HEK293T (cell line): ENCODE data around the gene CIB4.
"Not testable (repeated sequence)": the region's sequence is repeated elsewhere in the genome, so short reads cannot be mapped to it uniquely, and the experiment has no call there.

Experiments used
- CTCF ChIA-PET: fragments of 350-600 bp; formaldehyde crosslinking; extraction: SDS; loops from one replicate; lab custom pipeline; 2021; ENCODE audit warnings: antibody characterized with exemption, inconsistent platforms; lab: Yijun Ruan, JAX
- POLR2A ChIA-PET: fragments of 350-600 bp; formaldehyde crosslinking; extraction: SDS; loops from one replicate; lab custom pipeline; 2020; ENCODE audit warnings: antibody characterized with exemption, inconsistent platforms; lab: Yijun Ruan, JAX
- DNase-seq: peaks from one replicate; pipeline ENCODE4 v3.0.0; 2012; ENCODE audit warnings: mixed read lengths; ENCODE audit errors: extremely low spot score
- ARNT ChIP-seq: fragments of 450-650 bp; IDR thresholded peaks from 2 replicates; pipeline ENCODE4 v1.6.1; 2017; ENCODE audit warnings: mild to moderate bottlenecking
- BHLHE40 ChIP-seq: fragments of 450-650 bp; IDR thresholded peaks from 2 replicates; pipeline ENCODE4 v1.6.1; 2016; ENCODE audit warnings: mild to moderate bottlenecking, moderate library complexity, borderline replicate concordance
- CTBP1 ChIP-seq: fragments of 450-650 bp; IDR thresholded peaks from 2 replicates; pipeline ENCODE4 v1.6.1; 2016; ENCODE audit warnings: borderline replicate concordance
- ELF4 ChIP-seq: fragments of 450-650 bp; IDR thresholded peaks from 2 replicates; pipeline ENCODE4 v1.6.1; 2017; ENCODE audit warnings: antibody characterized with exemption
- FOXA1 ChIP-seq: fragments of 450-650 bp; IDR thresholded peaks from 2 replicates; pipeline ENCODE4 v1.6.1; 2016; ENCODE audit warnings: mild to moderate bottlenecking
- FOXK2 ChIP-seq: fragments of 450-650 bp; IDR thresholded peaks from 2 replicates; pipeline ENCODE4 v1.6.1; 2016; ENCODE audit warnings: mild to moderate bottlenecking
- FOXM1 ChIP-seq: fragments of 450-650 bp; IDR thresholded peaks from 2 replicates; pipeline ENCODE4 v1.6.1; 2017; ENCODE audit warnings: mild to moderate bottlenecking, borderline replicate concordance
- HDGF ChIP-seq: fragments of 450-650 bp; IDR thresholded peaks from 2 replicates; pipeline ENCODE4 v1.6.1; 2017; ENCODE audit warnings: antibody characterized with exemption, borderline replicate concordance
- L3MBTL2 ChIP-seq: fragments of 450-650 bp; conservative IDR thresholded peaks from 2 replicates; pipeline ENCODE4 v1.6.1; 2016; ENCODE audit warnings: mild to moderate bottlenecking
- LEF1 ChIP-seq: fragments of 450-650 bp; IDR thresholded peaks from 2 replicates; pipeline ENCODE4 v1.6.1; 2017; ENCODE audit warnings: mild to moderate bottlenecking, borderline replicate concordance
- NFRKB ChIP-seq: fragments of 450-650 bp; IDR thresholded peaks from 2 replicates; pipeline ENCODE4 v1.6.1; 2016; ENCODE audit warnings: mild to moderate bottlenecking, moderate library complexity
- PKNOX1 ChIP-seq: fragments of 450-650 bp; IDR thresholded peaks from 2 replicates; pipeline ENCODE4 v1.6.1; 2016
- SP1 ChIP-seq: fragments of 450-650 bp; IDR thresholded peaks from 2 replicates; pipeline ENCODE4 v1.6.1; 2017
- SUZ12 ChIP-seq: fragments of 450-650 bp; IDR thresholded peaks from 2 replicates; pipeline ENCODE4 v1.6.1; 2016; ENCODE audit warnings: mild to moderate bottlenecking
- TARDBP ChIP-seq: fragments of 450-650 bp; IDR thresholded peaks from 2 replicates; pipeline ENCODE4 v1.6.1; 2016
- ZNF384 ChIP-seq: fragments of 450-650 bp; IDR thresholded peaks from 2 replicates; pipeline ENCODE4 v1.6.1; 2016

Gene CIB4

DNA sequence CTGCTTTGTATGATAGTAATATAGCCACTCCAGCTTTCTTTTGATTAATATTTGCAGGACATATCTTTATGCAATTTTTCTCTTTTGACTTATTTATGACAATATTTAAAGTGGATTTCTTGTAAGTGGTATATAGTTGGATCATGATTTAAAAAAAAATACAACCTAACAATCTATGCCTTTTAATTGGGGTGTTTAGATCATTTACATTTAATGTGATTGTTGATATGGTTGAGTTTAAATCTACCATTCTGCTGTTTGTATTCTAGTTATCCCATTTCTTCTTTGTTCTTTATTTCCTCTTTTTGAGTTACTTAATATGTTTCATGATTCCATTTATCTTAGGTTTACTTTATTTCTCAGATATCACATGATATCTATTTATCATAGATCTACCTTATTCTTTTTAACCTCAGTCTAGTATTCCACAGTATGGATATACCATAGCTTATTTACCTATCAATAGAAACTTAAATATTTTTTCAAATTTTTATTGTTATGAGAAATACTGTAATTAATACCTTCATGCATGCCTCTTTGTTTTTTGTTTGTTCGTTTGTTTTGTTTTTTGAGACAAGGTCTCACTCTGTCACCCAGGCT, 19.3 kb upstream of the CIB4 start:
- TF ChIP-seq ZNF384 (peak; percentile 21; the same call in 1 of the 2 replicates), SP1 (no peak), FOXA1 (no peak), LEF1 (no peak), FOXK2 (no peak)
- POLR2A ChIA-PET, result no interaction called here
- CTCF ChIA-PET, result no interaction called here
- no peak for DNase-seq

DNA sequence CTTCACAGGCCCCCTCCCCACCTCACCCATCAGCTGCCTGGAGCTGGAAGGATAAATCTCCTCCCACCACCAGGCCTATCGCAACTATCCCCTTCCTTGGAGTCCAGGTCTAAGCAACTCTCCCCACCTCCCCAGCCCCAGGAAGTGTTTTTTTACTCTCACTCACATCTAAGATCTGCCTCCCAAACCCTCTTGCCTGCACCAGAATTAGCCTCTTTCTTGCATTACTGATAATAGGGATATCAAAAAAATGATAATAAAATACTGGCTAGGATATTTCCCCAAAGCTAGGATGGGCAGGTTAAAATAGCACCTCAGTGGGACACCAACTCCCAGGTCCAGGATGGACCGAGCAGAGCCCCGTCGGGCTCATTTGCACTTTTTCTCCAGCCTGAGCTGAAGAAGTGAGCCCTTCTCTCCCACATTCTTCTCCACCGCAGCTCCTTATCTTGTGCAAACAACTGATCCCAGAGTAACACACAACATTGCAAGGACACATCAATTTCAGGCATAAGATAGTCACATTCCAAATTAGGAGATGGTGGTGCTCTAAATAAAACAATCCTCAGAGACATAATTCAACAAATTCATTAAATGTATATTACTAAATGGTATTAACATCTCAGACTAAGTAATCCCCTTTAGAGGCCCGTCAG, 17.7 kb upstream of the CIB4 start:
- ChIA-PET CTCF (no interaction called here), POLR2A (no interaction called here)
- TF ChIP-seq FOXM1 (no peak), HDGF (no peak), FOXA1 (no peak), SP1 (no peak), BHLHE40 (no peak), FOXK2 (no peak), NFRKB (no peak), ARNT (no peak)
- DNase-seq, result no peak

DNA sequence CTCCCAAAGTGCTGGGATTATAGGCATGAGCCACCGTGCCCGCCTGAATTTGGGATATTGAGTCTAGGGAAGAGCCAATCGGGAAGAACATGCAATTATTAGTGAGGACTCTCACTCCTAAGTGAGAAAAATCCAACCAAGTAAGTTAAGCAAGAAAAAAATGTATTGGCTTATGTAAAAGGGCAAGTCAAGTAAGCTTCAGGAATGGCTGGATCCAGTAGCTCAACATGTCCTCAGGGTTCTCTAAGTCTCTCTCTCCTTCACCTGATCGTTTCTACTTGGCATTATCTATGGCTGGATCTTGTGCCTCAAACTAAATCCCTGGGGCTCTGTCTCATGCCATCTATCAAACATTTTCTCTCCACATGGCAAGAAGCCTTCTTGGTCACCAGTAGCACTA, 16.1 kb upstream of the CIB4 start:
- ChIA-PET CTCF (interaction anchor here (0.6 kb wide), 1 partner anchor 88 kb away, joined by 3 read pairs; no protein-coding TSS in a partner anchor), POLR2A (no interaction called here)
- DNase-seq, result no peak
- no peak for TF ChIP-seq BHLHE40
- TF ChIP-seq SUZ12, result no peak
- no peak for TF ChIP-seq TARDBP
- no peak for TF ChIP-seq NFRKB
- no peak for TF ChIP-seq ZNF384
- no peak for TF ChIP-seq FOXA1
- TF ChIP-seq L3MBTL2, result no peak
- no peak for TF ChIP-seq FOXK2
- no peak for TF ChIP-seq HDGF
- no peak for TF ChIP-seq SP1
- TF ChIP-seq PKNOX1, result no peak
- no peak for TF ChIP-seq ARNT
- TF ChIP-seq CTBP1, result no peak
- TF ChIP-seq FOXM1, result no peak
- no peak for TF ChIP-seq LEF1
- TF ChIP-seq ELF4, result no peak

GRCh38 chr2:26655611-26656195, 14.5 kb upstream of the CIB4 start:
- DNase-seq, result no peak
- POLR2A ChIA-PET, result no interaction called here
- CTCF ChIA-PET, result no interaction called here
- no peak for TF ChIP-seq ZNF384
- no peak for TF ChIP-seq LEF1
- no peak for TF ChIP-seq CTBP1
- TF ChIP-seq L3MBTL2, result no peak
- no peak for TF ChIP-seq FOXK2
- TF ChIP-seq NFRKB, result no peak
- TF ChIP-seq HDGF, result no peak
- TF ChIP-seq TARDBP, result no peak
- no peak for TF ChIP-seq ELF4
- TF ChIP-seq FOXM1, result no peak
- no peak for TF ChIP-seq ARNT
- TF ChIP-seq PKNOX1, result no peak
- no peak for TF ChIP-seq BHLHE40
- TF ChIP-seq SP1, result no peak

DNA sequence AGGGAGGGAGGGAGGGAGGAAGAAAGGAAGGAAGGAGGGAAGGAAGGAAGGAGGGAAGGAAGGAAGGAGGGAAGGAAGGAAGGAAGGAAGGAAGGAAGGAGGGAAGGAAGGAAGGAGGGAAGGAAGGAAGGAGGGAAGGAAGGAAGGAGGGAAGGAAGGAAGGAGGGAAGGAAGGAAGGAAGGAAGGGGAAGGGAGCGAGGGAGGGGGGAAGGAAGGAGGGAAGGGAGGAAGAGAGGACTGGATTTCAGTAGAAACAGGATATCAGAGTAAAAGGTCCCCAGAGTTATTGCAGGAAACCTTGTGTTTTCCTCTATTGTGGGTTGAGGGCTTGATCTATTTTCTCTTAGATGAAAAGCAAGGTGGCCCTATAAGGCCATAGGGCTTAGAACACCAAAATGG, 14.0 kb upstream of the CIB4 start:
- CTCF ChIA-PET, result interaction anchor here (0.7 kb wide), 1 partner anchor 63 kb away, joined by 5 read pairs; no protein-coding TSS in a partner anchor
- DNase-seq, POLR2A ChIA-PET: not testable (repeated sequence)

- TF ChIP-seq FOXA1 (no peak), SP1 (no peak), ELF4 (no peak), L3MBTL2 (no peak), NFRKB (no peak), CTBP1 (no peak), LEF1 (no peak), ARNT (no peak), TARDBP (no peak), SUZ12 (no peak), BHLHE40 (no peak)
- POLR2A ChIA-PET, result no interaction called here
- CTCF ChIA-PET, result no interaction called here
- no peak for DNase-seq
Measured at GRCh38 chr2:26654061-26654340, 12.8 kb upstream of the CIB4 start.
